ENCODE results near the gene ASB12. TPM values are rescaled to one million over a fixed set of nuclear protein-coding genes. Genes with fewer than 3 reads are reported as not detected.

The ASB12 gene
- total and polyA plus RNA-seq, 2 of the 13 experiments (the other 11 are each of a cell fraction or from before 2014, with no cell fraction given): 0.05 TPM; not detected in 1

DNA sequence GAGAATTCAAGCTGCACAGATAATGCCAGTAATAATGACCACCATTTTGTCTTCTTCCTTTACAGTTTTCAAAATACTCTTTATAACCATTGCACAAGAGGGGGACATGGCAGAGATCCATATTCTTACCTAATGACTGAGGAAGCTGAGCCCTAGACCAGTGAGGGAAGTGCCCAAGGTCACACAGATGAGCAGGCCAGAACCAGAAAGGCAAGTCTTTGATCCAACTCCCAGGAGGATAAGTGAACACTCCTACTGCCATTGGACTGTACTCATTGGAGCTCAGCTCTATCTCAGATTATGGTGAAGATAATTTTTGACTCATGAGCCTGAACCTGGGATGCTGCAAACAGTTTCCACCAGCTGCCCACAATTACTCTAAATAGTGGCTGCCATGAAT, 53.5 kb downstream of the ASB12 start (continued):
- no peak for TF ChIP-seq KDM5A (IDR thresholded peaks at IDR 0.05; ENCODE audit: borderline replicate concordance, low read length)
- TF ChIP-seq ZNF710 (CRISPR knock-in tag; IDR thresholded peaks at IDR 0.05; ENCODE audit: borderline replicate concordance): no peak
- TF ChIP-seq, protein P1, sequence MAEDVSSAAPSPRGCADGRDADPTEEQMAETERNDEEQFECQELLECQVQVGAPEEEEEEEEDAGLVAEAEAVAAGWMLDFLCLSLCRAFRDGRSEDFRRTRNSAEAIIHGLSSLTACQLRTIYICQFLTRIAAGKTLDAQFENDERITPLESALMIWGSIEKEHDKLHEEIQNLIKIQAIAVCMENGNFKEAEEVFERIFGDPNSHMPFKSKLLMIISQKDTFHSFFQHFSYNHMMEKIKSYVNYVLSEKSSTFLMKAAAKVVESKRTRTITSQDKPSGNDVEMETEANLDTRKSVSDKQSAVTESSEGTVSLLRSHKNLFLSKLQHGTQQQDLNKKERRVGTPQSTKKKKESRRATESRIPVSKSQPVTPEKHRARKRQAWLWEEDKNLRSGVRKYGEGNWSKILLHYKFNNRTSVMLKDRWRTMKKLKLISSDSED (CRISPR knock-in tag; IDR thresholded peaks at IDR 0.05): no peak
- TF ChIP-seq HNRNPUL1 (IDR thresholded peaks at IDR 0.05; ENCODE audit: low read depth, low read length): no peak
- TF ChIP-seq ATF1 (CRISPR knock-in tag; IDR thresholded peaks at IDR 0.05): no peak
- no peak for TF ChIP-seq CAMTA2 (CRISPR knock-in tag; IDR thresholded peaks at IDR 0.05; ENCODE audit: borderline replicate concordance)
- no peak for TF ChIP-seq SMAD9 (CRISPR knock-in tag; IDR thresholded peaks at IDR 0.05)
- no peak for TF ChIP-seq ZNF670 (CRISPR knock-in tag; IDR thresholded peaks at IDR 0.05; ENCODE audit: borderline replicate concordance)
- TF ChIP-seq, protein P2, sequence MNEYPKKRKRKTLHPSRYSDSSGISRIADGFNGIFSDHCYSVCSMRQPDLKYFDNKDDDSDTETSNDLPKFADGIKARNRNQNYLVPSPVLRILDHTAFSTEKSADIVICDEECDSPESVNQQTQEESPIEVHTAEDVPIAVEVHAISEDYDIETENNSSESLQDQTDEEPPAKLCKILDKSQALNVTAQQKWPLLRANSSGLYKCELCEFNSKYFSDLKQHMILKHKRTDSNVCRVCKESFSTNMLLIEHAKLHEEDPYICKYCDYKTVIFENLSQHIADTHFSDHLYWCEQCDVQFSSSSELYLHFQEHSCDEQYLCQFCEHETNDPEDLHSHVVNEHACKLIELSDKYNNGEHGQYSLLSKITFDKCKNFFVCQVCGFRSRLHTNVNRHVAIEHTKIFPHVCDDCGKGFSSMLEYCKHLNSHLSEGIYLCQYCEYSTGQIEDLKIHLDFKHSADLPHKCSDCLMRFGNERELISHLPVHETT (CRISPR knock-in tag; conservative IDR thresholded peaks at IDR 0.05): no peak
- no peak for TF ChIP-seq ZNF282 (IDR thresholded peaks at IDR 0.05; ENCODE audit: partially characterized antibody)

Small RNAs within 50 kb of the gene (small RNA-seq; reads per million reads assigned to genes)
- gene RN7SL799P (ENCODE audit: insufficient read depth in 2 of 3, insufficient read length in 3 of 3, low read depth in 2 of 3, low replicate concordance in 1 of 3): 0 reads per million in 3 experiments

Other genes starting within 250 kb of the ASB12 start
- gene AMER1, start 24.9 kb downstream of the ASB12 start, total RNA-seq (2016; rRNA removed; fragmentation: Illumina TruSeq; extraction: Trizol): 10.4 and 10.8 TPM in 2 replicates
- gene AMER1, start 24.9 kb downstream of the ASB12 start, polyA plus RNA-seq (2011; rRNA removed): 2.8 and 3.1 TPM in 2 replicates
- gene MTMR8, start 164.8 kb upstream of the ASB12 start, total RNA-seq (2016; rRNA removed; fragmentation: Illumina TruSeq; extraction: Trizol): 0.14 and 0.31 TPM in 2 replicates
- not detected in 2 replicates for gene MTMR8, start 164.8 kb upstream of the ASB12 start, polyA plus RNA-seq (2011; rRNA removed)